IMR-90 (cell line): ENCODE data around the gene RPTOR. TPM values are rescaled to one million over a fixed set of nuclear protein-coding genes. Genes with fewer than 3 reads are reported as not detected.

Experiments
- ATAC-seq: fragments of 200-7000 bp; cut with Tn5 transposase; 2 replicates; pipeline ENCODE4 v1.9.1; 2020; ENCODE audit warnings: low read depth, mild to moderate bottlenecking, moderate library complexity
- BruUV-seq: library from RNA; stranded (reverse); fragments of 400-500 nt; replicated peaks from 2 replicates; lab custom pipeline; 2021; lab: Mats Ljungman, UMichigan
- CTCF ChIA-PET: fragments of 300-600 bp; formaldehyde crosslinking; extraction: SDS; loops from one replicate; lab custom pipeline; 2021; ENCODE audit warnings: antibody characterized with exemption; lab: Yijun Ruan, JAX
- POLR2A ChIA-PET: fragments of 300-600 bp; sonication (Branson Sonifier 250); formaldehyde crosslinking; loops from one replicate; lab custom pipeline; 2022; ENCODE audit warnings: antibody characterized with exemption; ENCODE audit not compliant: unreplicated experiment; lab: Charles Lee
- DNase-seq: peaks from one replicate; pipeline ENCODE4 v3.0.0; 2013
- H2AFZ ChIP-seq: replicated peaks from 2 replicates; pipeline ENCODE3; 2013; ENCODE audit warnings: low read length, mild to moderate bottlenecking; ENCODE audit not compliant: poor library complexity
- H2AK5ac ChIP-seq: 2 replicates; pipeline ENCODE4 v1.6.1; 2013; ENCODE audit warnings: low read depth, low read length, inconsistent platforms
- H2AK9ac ChIP-seq: replicated peaks from 2 replicates; pipeline ENCODE3; 2013; ENCODE audit warnings: mild to moderate bottlenecking, low read depth, low read length, moderate library complexity; ENCODE audit not compliant: poor library complexity
- H2BK120ac ChIP-seq: 2 replicates; pipeline ENCODE4 v1.6.1; 2013; ENCODE audit warnings: low read depth, low read length, inconsistent platforms
- H2BK15ac ChIP-seq: 3 replicates; pipeline ENCODE4 v1.6.1; 2013; ENCODE audit warnings: low read depth, low read length, inconsistent platforms
- H2BK20ac ChIP-seq: 2 replicates; pipeline ENCODE4 v1.6.1; 2013; ENCODE audit warnings: low read depth, mild to moderate bottlenecking, inconsistent platforms, low read length, moderate library complexity
- H2BK5ac ChIP-seq: 2 replicates; pipeline ENCODE4 v1.6.1; 2013; ENCODE audit warnings: mild to moderate bottlenecking, low read depth, low read length, inconsistent platforms; ENCODE audit not compliant: poor library complexity, severe bottlenecking
- H3K14ac ChIP-seq: replicated peaks from 2 replicates; pipeline ENCODE4 v1.6.1; 2013; ENCODE audit warnings: low read depth, low read length, inconsistent platforms
- H3K18ac ChIP-seq: 2 replicates; pipeline ENCODE4 v1.6.1; 2013; ENCODE audit warnings: low read depth, low read length, control low read depth
- H3K23ac ChIP-seq: 2 replicates; pipeline ENCODE4 v1.6.1; 2013; ENCODE audit warnings: low read depth, low read length, inconsistent platforms
- H3K27ac ChIP-seq: 2 replicates; pipeline ENCODE4 v1.5.1; 2013; ENCODE audit warnings: mild to moderate bottlenecking, control low read depth, low read length; ENCODE audit not compliant: insufficient read depth
- H3K27me3 ChIP-seq: 2 replicates; pipeline ENCODE4 v1.6.1; 2013; ENCODE audit warnings: low read length; ENCODE audit not compliant: control insufficient read depth, insufficient read depth
- H3K36me3 ChIP-seq: 2 replicates; pipeline ENCODE4 v1.6.1; 2013; ENCODE audit warnings: low read length, mixed read lengths; ENCODE audit not compliant: control insufficient read depth, insufficient read depth
- H3K4ac ChIP-seq: 2 replicates; pipeline ENCODE4 v1.6.1; 2013; ENCODE audit warnings: low read depth, low read length, inconsistent platforms
- H3K4me1 ChIP-seq: 2 replicates; pipeline ENCODE4 v1.6.1; 2013; ENCODE audit warnings: low read length, mixed read lengths; ENCODE audit not compliant: control insufficient read depth, insufficient read depth
- H3K4me2 ChIP-seq: 2 replicates; pipeline ENCODE4 v1.6.1; 2013; ENCODE audit warnings: low read depth, mild to moderate bottlenecking, control low read depth, low read length, moderate library complexity
- H3K4me3 ChIP-seq: 2 replicates; pipeline ENCODE4 v1.5.1; 2013; ENCODE audit warnings: low read depth, mild to moderate bottlenecking, control low read depth, low read length, moderate library complexity; ENCODE audit not compliant: insufficient read depth
- H3K56ac ChIP-seq: 2 replicates; pipeline ENCODE4 v1.6.1; 2013; ENCODE audit warnings: low read length, inconsistent platforms; ENCODE audit not compliant: insufficient read depth; ENCODE audit errors: extremely low read depth
- H3K79me1 ChIP-seq, 2 experiments: 2 replicates each; pipeline ENCODE4 v1.6.1; 2013; ENCODE audit warnings: low read length in 2 of 2, inconsistent platforms in 1 of 2, low read depth in 1 of 2
- H3K9ac ChIP-seq: 2 replicates; pipeline ENCODE4 v1.6.1; 2013; ENCODE audit warnings: low read depth, low read length, control low read depth
- H3K9me1 ChIP-seq: 2 replicates; pipeline ENCODE4 v1.6.1; 2013; ENCODE audit warnings: low read length, inconsistent platforms; ENCODE audit not compliant: insufficient read depth
- H3K9me3 ChIP-seq: 2 replicates; pipeline ENCODE4 v1.6.1; 2013; ENCODE audit warnings: low read length; ENCODE audit not compliant: control insufficient read depth, insufficient read depth
- H4K20me1 ChIP-seq: 2 replicates; pipeline ENCODE4 v1.6.1; 2013; ENCODE audit warnings: low read length, inconsistent platforms; ENCODE audit not compliant: insufficient read depth
- H4K5ac ChIP-seq: 2 replicates; pipeline ENCODE4 v1.6.1; 2013; ENCODE audit warnings: mild to moderate bottlenecking, low read depth, low read length, control low read depth
- H4K8ac ChIP-seq, 2 experiments: 2 replicates each; pipeline ENCODE4 v1.6.1; 2013; ENCODE audit warnings: low read depth in 2 of 2, low read length in 2 of 2, control low read depth in 1 of 2, inconsistent platforms in 1 of 2
- H4K91ac ChIP-seq: 2 replicates; pipeline ENCODE4 v1.6.1; 2013; ENCODE audit warnings: low read depth, low read length, inconsistent platforms; ENCODE audit not compliant: insufficient read depth
- BHLHE40 ChIP-seq: fragments of 150-350 bp; IDR thresholded peaks from 2 replicates; pipeline ENCODE4 v1.6.1; 2016; ENCODE audit warnings: mild to moderate bottlenecking, low read depth, low read length
- CEBPB ChIP-seq: IDR thresholded peaks from 2 replicates; pipeline ENCODE4 v1.6.1; 2012; ENCODE audit warnings: low read depth, low read length, improper control_type of control experiment
- CHD1 ChIP-seq: IDR thresholded peaks from 2 replicates; pipeline ENCODE4 v1.6.1; 2012; ENCODE audit warnings: low read depth, low read length, improper control_type of control experiment
- ELK1 ChIP-seq: fragments of 150-350 bp; IDR thresholded peaks from 2 replicates; pipeline ENCODE4 v1.6.1; 2016; ENCODE audit warnings: low read depth, mild to moderate bottlenecking, low read length, moderate library complexity, borderline replicate concordance
- FOS ChIP-seq: fragments of 150-350 bp; IDR thresholded peaks from 2 replicates; pipeline ENCODE4 v1.6.1; 2016; ENCODE audit warnings: low read depth, low read length
- MAFK ChIP-seq: IDR thresholded peaks from 2 replicates; pipeline ENCODE4 v1.6.1; 2012; ENCODE audit warnings: low read depth, low read length, improper control_type of control experiment
- MAZ ChIP-seq: IDR thresholded peaks from 2 replicates; pipeline ENCODE4 v1.6.1; 2012; ENCODE audit warnings: low read depth, mild to moderate bottlenecking, low read length, improper control_type of control experiment, moderate library complexity, borderline replicate concordance
- MXI1 ChIP-seq: IDR thresholded peaks from 2 replicates; pipeline ENCODE4 v1.6.1; 2012; ENCODE audit warnings: low read depth, mild to moderate bottlenecking, low read length, moderate library complexity, borderline replicate concordance
- NFE2L2 ChIP-seq: fragments of 150-350 bp; IDR thresholded peaks from 2 replicates; pipeline ENCODE4 v1.6.1; 2016; ENCODE audit warnings: low read depth, mild to moderate bottlenecking, low read length
- POLR2A ChIP-seq: IDR thresholded peaks from 2 replicates; pipeline ENCODE4 v1.6.1; 2012; ENCODE audit warnings: mild to moderate bottlenecking, low read depth, low read length
- RAD21 ChIP-seq: IDR thresholded peaks from 2 replicates; pipeline ENCODE4 v1.6.1; 2012; ENCODE audit warnings: low read length, improper control_type of control experiment
- RCOR1 ChIP-seq: IDR thresholded peaks from 2 replicates; pipeline ENCODE4 v1.6.1; 2012; ENCODE audit warnings: mild to moderate bottlenecking, low read length, improper control_type of control experiment; ENCODE audit not compliant: insufficient replicate concordance
- RFX5 ChIP-seq: IDR thresholded peaks from 2 replicates; pipeline ENCODE4 v1.8.0; 2012; ENCODE audit warnings: low read depth, mild to moderate bottlenecking, low read length, moderate library complexity
- SMC3 ChIP-seq: fragments of 150-350 bp; IDR thresholded peaks from 2 replicates; pipeline ENCODE4 v1.6.1; 2016; ENCODE audit warnings: low read depth, mild to moderate bottlenecking, antibody characterized with exemption, low read length, moderate library complexity
- USF2 ChIP-seq: fragments of 150-350 bp; IDR thresholded peaks from 2 replicates; pipeline ENCODE4 v1.6.1; 2017; ENCODE audit warnings: mild to moderate bottlenecking, antibody characterized with exemption, low read length, low read depth
- WGBS, 2 experiments: methylation state at CpG; one replicate each; pipeline versions ENCODE4 v1.1.5 to v1.1.7; 2013; ENCODE audit warnings: missing lambda C conversion rate in 2 of 2; ENCODE audit not compliant: insufficient read length in 1 of 2; ENCODE audit errors: extremely low coverage in 2 of 2; 5-methylcytosine and 5-hydroxymethylcytosine counted together
- dilution Hi-C: fragments of 300-500 bp; cut with HindIII; formaldehyde crosslinking; loops from one replicate; pipeline ENCODE4 v1.14.3; 2018; ENCODE audit warnings: low sequenced_read_pairs; ENCODE audit not compliant: unreplicated experiment
- in situ Hi-C: fragments of 300-500 bp; cut with MboI; formaldehyde crosslinking; loops from 3 replicates; pipeline ENCODE4 v1.14.3; 2019; ENCODE audit warnings: low sequenced_read_pairs, inconsistent platforms, mixed read lengths
- intact Hi-C: fragments of 100-400 bp; cut with micrococcal nuclease; formaldehyde crosslinking; loops from 2 replicates; pipeline ENCODE4 v1.10.0; 2022
- polyA plus RNA-seq, 3 experiments: library from polyadenylated mRNA; depleted of rRNA; stranded (reverse); fragments of >200 nt; gene quantifications; 2 replicates each; pipeline ENCODE4 v1.2.3, GENCODE V29; 2012; ENCODE audit warnings: low replicate concordance in 1 of 3
- total RNA-seq: library from RNA; depleted of rRNA; stranded (reverse); fragments of >200 nt; gene quantifications from 2 replicates; pipeline ENCODE4 v1.2.3, GENCODE V29; 2012
- TF ChIP-seq, protein P1 (sequence below): conservative IDR thresholded peaks from 2 replicates; pipeline ENCODE4 v1.5.1; 2012; ENCODE audit warnings: mild to moderate bottlenecking, low read depth, low read length, improper control_type of control experiment

The RPTOR gene
- total and polyA plus RNA-seq, 2 of the 4 experiments (the other 2 are of a cell fraction), result 10.8 to 14.7 TPM

GRCh38 chr17:80967404-80967872 is 422.8 kb downstream of the RPTOR start:
- Histone ChIP-seq H3K79me1 (no peaks in the 10 kb centered on the region), H3K14ac (no peak overlapping the region), H3K4me1 (peaks cover 8% of the 10 kb centered on the region), H4K20me1 (no peaks in the 10 kb centered on the region), H2AFZ (no peak overlapping the region), H3K4me2 (no peak overlapping the region), H2AK9ac (no peak overlapping the region), H4K5ac (no peak overlapping the region), H3K9me3 (no peaks in the 10 kb centered on the region), H3K56ac (no peak overlapping the region), H3K27me3 (no peaks in the 10 kb centered on the region), H2AK5ac (no peak overlapping the region), H4K8ac (no peak overlapping the region), H3K4ac (no peak overlapping the region), H3K36me3 (peaks cover 3% of the 10 kb centered on the region; the same call in 1 of the 2 replicates), H3K18ac (no peak overlapping the region), H2BK15ac (no peak overlapping the region), H3K23ac (no peak overlapping the region), H2BK5ac (no peak overlapping the region), H2BK120ac (no peak overlapping the region), H3K9ac (no peak overlapping the region), H4K91ac (no peak overlapping the region), H2BK20ac (no peak overlapping the region), H3K27ac (no peak overlapping the region), H3K9me1 (peaks cover 7% of the 10 kb centered on the region; the same call in 1 of the 2 replicates), H3K4me3 (no peak overlapping the region)
- WGBS, 2 experiments, result 93% methylated on average over 11 of the region's 19 CpGs; no CpG with 5 or more reads in 1 of the 2 experiments
- intact Hi-C loops, result no loop called here
- POLR2A ChIA-PET, result no interaction called here
- TF ChIP-seq RCOR1, result no peak
- no peak for TF ChIP-seq BHLHE40
- TF ChIP-seq ELK1, result no peak
- TF ChIP-seq RFX5, result no peak
- no peak for TF ChIP-seq CEBPB
- TF ChIP-seq SMC3, result no peak
- no peak for TF ChIP-seq NFE2L2
- no peak for TF ChIP-seq MAZ
- no peak for TF ChIP-seq FOS
- TF ChIP-seq MAFK, result no peak
- TF ChIP-seq USF2, result no peak
- no peak for TF ChIP-seq RAD21
- TF ChIP-seq CHD1, result no peak
- TF ChIP-seq MXI1, result no peak
- TF ChIP-seq, protein P1, sequence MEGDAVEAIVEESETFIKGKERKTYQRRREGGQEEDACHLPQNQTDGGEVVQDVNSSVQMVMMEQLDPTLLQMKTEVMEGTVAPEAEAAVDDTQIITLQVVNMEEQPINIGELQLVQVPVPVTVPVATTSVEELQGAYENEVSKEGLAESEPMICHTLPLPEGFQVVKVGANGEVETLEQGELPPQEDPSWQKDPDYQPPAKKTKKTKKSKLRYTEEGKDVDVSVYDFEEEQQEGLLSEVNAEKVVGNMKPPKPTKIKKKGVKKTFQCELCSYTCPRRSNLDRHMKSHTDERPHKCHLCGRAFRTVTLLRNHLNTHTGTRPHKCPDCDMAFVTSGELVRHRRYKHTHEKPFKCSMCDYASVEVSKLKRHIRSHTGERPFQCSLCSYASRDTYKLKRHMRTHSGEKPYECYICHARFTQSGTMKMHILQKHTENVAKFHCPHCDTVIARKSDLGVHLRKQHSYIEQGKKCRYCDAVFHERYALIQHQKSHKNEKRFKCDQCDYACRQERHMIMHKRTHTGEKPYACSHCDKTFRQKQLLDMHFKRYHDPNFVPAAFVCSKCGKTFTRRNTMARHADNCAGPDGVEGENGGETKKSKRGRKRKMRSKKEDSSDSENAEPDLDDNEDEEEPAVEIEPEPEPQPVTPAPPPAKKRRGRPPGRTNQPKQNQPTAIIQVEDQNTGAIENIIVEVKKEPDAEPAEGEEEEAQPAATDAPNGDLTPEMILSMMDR, result no peak
- TF ChIP-seq POLR2A, result no peak
- in situ Hi-C loops, result no loop called here
- no TSS peak for BruUV-seq
- no peak for ATAC-seq
- DNase-seq, result no peak
- CTCF ChIA-PET, result no interaction called here
- dilution Hi-C loops, result no loop called here
